GM23338 (cell line): ENCODE measurements around the gene NSD2. TPM values are rescaled to one million over a fixed set of nuclear protein-coding genes. Genes with fewer than 3 reads are reported as not detected.

Source experiments
- ATAC-seq: fragments of 200-7000 bp; cut with Tn5 transposase; 3 replicates; pipeline ENCODE4 v1.9.1; 2020
- DNase-seq: peaks from one replicate; pipeline ENCODE4 v3.0.0-alpha.2; 2015; ENCODE audit warnings: low spot score
- H2AFZ ChIP-seq: fragments of 200-600 bp; sonication (generic); 2 replicates; pipeline ENCODE4 v1.8.0; 2016; ENCODE audit warnings: antibody characterized with exemption, mild to moderate bottlenecking, moderate library complexity
- H3F3A ChIP-seq: fragments of 200-600 bp; sonication (generic); replicated peaks from 2 replicates; pipeline ENCODE4 v1.8.0; 2017; ENCODE audit warnings: antibody characterized with exemption, mixed run types, low read depth
- H3K27ac ChIP-seq: fragments of 200-600 bp; sonication (generic); 2 replicates; pipeline ENCODE4 v1.6.1; 2016; ENCODE audit warnings: low read depth
- H3K27me3 ChIP-seq: fragments of 200-600 bp; sonication (generic); 2 replicates; pipeline ENCODE4 v1.8.0; 2016; ENCODE audit warnings: mild to moderate bottlenecking, mixed run types, moderate library complexity; ENCODE audit not compliant: insufficient read depth
- H3K36me3 ChIP-seq: fragments of 200-600 bp; sonication (generic); 2 replicates; pipeline ENCODE4 v1.8.0; 2016; ENCODE audit warnings: mild to moderate bottlenecking; ENCODE audit not compliant: insufficient read depth
- H3K4me1 ChIP-seq: fragments of 200-600 bp; sonication (generic); 2 replicates; pipeline ENCODE4 v1.8.0; 2016; ENCODE audit warnings: mild to moderate bottlenecking, moderate library complexity; ENCODE audit not compliant: insufficient read depth
- H3K4me2 ChIP-seq: fragments of 200-600 bp; sonication (generic); 2 replicates; pipeline ENCODE4 v1.7.1; 2017; ENCODE audit warnings: mixed run types
- H3K4me3 ChIP-seq: fragments of 200-600 bp; sonication (generic); 2 replicates; pipeline ENCODE4 v1.6.1; 2016; ENCODE audit warnings: mixed run types
- H3K79me2 ChIP-seq: fragments of 200-600 bp; sonication (generic); replicated peaks from 2 replicates; pipeline ENCODE4 v1.8.0; 2017; ENCODE audit warnings: mild to moderate bottlenecking; ENCODE audit not compliant: insufficient read depth
- H3K9me2 ChIP-seq: fragments of 200-600 bp; sonication (generic); 2 replicates; pipeline ENCODE4 v1.8.0; 2017; ENCODE audit not compliant: insufficient read depth
- H4K20me1 ChIP-seq: fragments of 200-600 bp; sonication (generic); replicated peaks from 2 replicates; pipeline ENCODE4 v1.8.0; 2017; ENCODE audit warnings: mild to moderate bottlenecking; ENCODE audit not compliant: insufficient read depth
- H3K27ac Mint-ChIP-seq: 2 replicates; pipeline ENCODE4 v1.8.0; 2020; ENCODE audit warnings: inconsistent platforms, mild to moderate bottlenecking, moderate library complexity, mixed read lengths
- H3K27me3 Mint-ChIP-seq: 3 replicates; pipeline ENCODE4 v1.8.0; 2022; ENCODE audit warnings: low read depth, mild to moderate bottlenecking, moderate library complexity, mixed read lengths, inconsistent platforms; ENCODE audit not compliant: insufficient read depth, poor library complexity
- H3K36me3 Mint-ChIP-seq: 3 replicates; pipeline ENCODE4 v1.8.0; 2021; ENCODE audit warnings: low read depth, mild to moderate bottlenecking, inconsistent platforms, moderate library complexity, mixed read lengths
- H3K4me1 Mint-ChIP-seq: 3 replicates; pipeline ENCODE4 v1.8.0; 2020; ENCODE audit warnings: mild to moderate bottlenecking, inconsistent platforms, mixed read lengths
- H3K4me3 Mint-ChIP-seq: 3 replicates; pipeline ENCODE4 v1.8.0; 2021; ENCODE audit warnings: moderate library complexity, mild to moderate bottlenecking, inconsistent platforms, mixed read lengths
- H3K9me3 Mint-ChIP-seq: 3 replicates; pipeline ENCODE4 v1.8.0; 2020; ENCODE audit warnings: moderate library complexity, mild to moderate bottlenecking, inconsistent platforms, mixed read lengths
- CREB1 ChIP-seq: fragments of 250-450 bp; sonication (Bioruptor Pico); IDR thresholded peaks from 2 replicates; pipeline ENCODE4 v1.5.0; 2020; ENCODE audit warnings: low read depth, mild to moderate bottlenecking, moderate library complexity
- CTCF ChIP-seq, 2 experiments: fragments of 200-600 bp in 1 of 2; sonication (generic) in 1 of 2; conservative IDR thresholded peaks; 2 replicates each; pipeline versions ENCODE4 v1.5.1 to v1.6.1; 2016 to 2017; ENCODE audit warnings: antibody characterized with exemption in 2 of 2, low read depth in 2 of 2, mild to moderate bottlenecking in 2 of 2, moderate library complexity in 1 of 2
- ETS1 ChIP-seq: IDR thresholded peaks from 2 replicates; pipeline ENCODE4 v1.6.1; 2016; ENCODE audit warnings: antibody characterized with exemption
- EZH2 ChIP-seq: fragments of 200-600 bp; sonication (generic); IDR thresholded peaks from one replicate; pipeline ENCODE4 v1.8.0; 2017; ENCODE audit warnings: antibody characterized with exemption, mild to moderate bottlenecking, low read depth; ENCODE audit not compliant: unreplicated experiment
- EZH2phosphoT487 ChIP-seq: fragments of 200-600 bp; sonication (generic); IDR thresholded peaks from one replicate; pipeline ENCODE4 v1.8.1; 2018; ENCODE audit warnings: antibody characterized with exemption; ENCODE audit not compliant: unreplicated experiment
- JUNB ChIP-seq: IDR thresholded peaks from one replicate; pipeline ENCODE4 v1.6.1; 2016; ENCODE audit warnings: antibody characterized with exemption; ENCODE audit not compliant: unreplicated experiment
- NANOG ChIP-seq: IDR thresholded peaks from 2 replicates; pipeline ENCODE4 v1.6.1; 2016; ENCODE audit warnings: antibody characterized with exemption, borderline replicate concordance
- POLR2AphosphoS5 ChIP-seq: IDR thresholded peaks from 2 replicates; pipeline ENCODE4 v1.6.1; 2016; ENCODE audit warnings: antibody characterized with exemption, low read depth
- STAT1 ChIP-seq: IDR thresholded peaks from one replicate; pipeline ENCODE4 v1.6.1; 2016; ENCODE audit warnings: antibody characterized with exemption; ENCODE audit not compliant: unreplicated experiment
- ZNF114 ChIP-seq: fragments of 250-450 bp; sonication (Bioruptor Pico); IDR thresholded peaks from 2 replicates; pipeline ENCODE4 v1.5.0; 2020; ENCODE audit warnings: mild to moderate bottlenecking, moderate library complexity
- ZNF331 ChIP-seq: fragments of 250-450 bp; sonication (Bioruptor Pico); IDR thresholded peaks from 2 replicates; pipeline ENCODE4 v1.5.0; 2020; ENCODE audit warnings: low read depth, mild to moderate bottlenecking, moderate library complexity
- polyA plus RNA-seq: library from polyadenylated mRNA; unstranded; fragments of >200 nt; fragmentation: Nextera tagmentation; extraction: Ambion mirVana; gene quantifications from 2 replicates; pipeline ENCODE4 v1.2.1, GENCODE V29; 2016
- total RNA-seq: library from RNA; depleted of rRNA; stranded (reverse); fragments of >200 nt; shearing (Covaris generic); gene quantifications from 2 replicates; pipeline ENCODE4 v1.2.3, GENCODE V29; 2014
- TF ChIP-seq, protein P1 (sequence below): IDR thresholded peaks from one replicate; pipeline ENCODE4 v1.6.1; 2018; ENCODE audit warnings: antibody characterized with exemption; ENCODE audit not compliant: unreplicated experiment
- TF ChIP-seq, protein P2 (sequence below): fragments of 250-450 bp; sonication (Bioruptor Pico); IDR thresholded peaks from 2 replicates; pipeline ENCODE4 v1.5.0; 2020; ENCODE audit warnings: mild to moderate bottlenecking, moderate library complexity

NSD2 gene
- total and polyA plus RNA-seq, 2 experiments from 2014 or later = 33.5 to 84.4 TPM

- TF ChIP-seq NANOG (no peak), JUNB (no peak), POLR2AphosphoS5 (no peak), ZNF331 (no peak), CTCF (conservative IDR thresholded peaks at IDR 0.05; ENCODE audit: low read depth in 2 of 2) (no peak), STAT1 (no peak), ZNF114 (CRISPR knock-in tag) (no peak), EZH2phosphoT487 (no peak), CREB1 (CRISPR knock-in tag) (no peak), EZH2 (no peak), ETS1 (no peak)
- TF ChIP-seq, protein P1, sequence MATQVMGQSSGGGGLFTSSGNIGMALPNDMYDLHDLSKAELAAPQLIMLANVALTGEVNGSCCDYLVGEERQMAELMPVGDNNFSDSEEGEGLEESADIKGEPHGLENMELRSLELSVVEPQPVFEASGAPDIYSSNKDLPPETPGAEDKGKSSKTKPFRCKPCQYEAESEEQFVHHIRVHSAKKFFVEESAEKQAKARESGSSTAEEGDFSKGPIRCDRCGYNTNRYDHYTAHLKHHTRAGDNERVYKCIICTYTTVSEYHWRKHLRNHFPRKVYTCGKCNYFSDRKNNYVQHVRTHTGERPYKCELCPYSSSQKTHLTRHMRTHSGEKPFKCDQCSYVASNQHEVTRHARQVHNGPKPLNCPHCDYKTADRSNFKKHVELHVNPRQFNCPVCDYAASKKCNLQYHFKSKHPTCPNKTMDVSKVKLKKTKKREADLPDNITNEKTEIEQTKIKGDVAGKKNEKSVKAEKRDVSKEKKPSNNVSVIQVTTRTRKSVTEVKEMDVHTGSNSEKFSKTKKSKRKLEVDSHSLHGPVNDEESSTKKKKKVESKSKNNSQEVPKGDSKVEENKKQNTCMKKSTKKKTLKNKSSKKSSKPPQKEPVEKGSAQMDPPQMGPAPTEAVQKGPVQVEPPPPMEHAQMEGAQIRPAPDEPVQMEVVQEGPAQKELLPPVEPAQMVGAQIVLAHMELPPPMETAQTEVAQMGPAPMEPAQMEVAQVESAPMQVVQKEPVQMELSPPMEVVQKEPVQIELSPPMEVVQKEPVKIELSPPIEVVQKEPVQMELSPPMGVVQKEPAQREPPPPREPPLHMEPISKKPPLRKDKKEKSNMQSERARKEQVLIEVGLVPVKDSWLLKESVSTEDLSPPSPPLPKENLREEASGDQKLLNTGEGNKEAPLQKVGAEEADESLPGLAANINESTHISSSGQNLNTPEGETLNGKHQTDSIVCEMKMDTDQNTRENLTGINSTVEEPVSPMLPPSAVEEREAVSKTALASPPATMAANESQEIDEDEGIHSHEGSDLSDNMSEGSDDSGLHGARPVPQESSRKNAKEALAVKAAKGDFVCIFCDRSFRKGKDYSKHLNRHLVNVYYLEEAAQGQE = no peak
- TF ChIP-seq, protein P2, sequence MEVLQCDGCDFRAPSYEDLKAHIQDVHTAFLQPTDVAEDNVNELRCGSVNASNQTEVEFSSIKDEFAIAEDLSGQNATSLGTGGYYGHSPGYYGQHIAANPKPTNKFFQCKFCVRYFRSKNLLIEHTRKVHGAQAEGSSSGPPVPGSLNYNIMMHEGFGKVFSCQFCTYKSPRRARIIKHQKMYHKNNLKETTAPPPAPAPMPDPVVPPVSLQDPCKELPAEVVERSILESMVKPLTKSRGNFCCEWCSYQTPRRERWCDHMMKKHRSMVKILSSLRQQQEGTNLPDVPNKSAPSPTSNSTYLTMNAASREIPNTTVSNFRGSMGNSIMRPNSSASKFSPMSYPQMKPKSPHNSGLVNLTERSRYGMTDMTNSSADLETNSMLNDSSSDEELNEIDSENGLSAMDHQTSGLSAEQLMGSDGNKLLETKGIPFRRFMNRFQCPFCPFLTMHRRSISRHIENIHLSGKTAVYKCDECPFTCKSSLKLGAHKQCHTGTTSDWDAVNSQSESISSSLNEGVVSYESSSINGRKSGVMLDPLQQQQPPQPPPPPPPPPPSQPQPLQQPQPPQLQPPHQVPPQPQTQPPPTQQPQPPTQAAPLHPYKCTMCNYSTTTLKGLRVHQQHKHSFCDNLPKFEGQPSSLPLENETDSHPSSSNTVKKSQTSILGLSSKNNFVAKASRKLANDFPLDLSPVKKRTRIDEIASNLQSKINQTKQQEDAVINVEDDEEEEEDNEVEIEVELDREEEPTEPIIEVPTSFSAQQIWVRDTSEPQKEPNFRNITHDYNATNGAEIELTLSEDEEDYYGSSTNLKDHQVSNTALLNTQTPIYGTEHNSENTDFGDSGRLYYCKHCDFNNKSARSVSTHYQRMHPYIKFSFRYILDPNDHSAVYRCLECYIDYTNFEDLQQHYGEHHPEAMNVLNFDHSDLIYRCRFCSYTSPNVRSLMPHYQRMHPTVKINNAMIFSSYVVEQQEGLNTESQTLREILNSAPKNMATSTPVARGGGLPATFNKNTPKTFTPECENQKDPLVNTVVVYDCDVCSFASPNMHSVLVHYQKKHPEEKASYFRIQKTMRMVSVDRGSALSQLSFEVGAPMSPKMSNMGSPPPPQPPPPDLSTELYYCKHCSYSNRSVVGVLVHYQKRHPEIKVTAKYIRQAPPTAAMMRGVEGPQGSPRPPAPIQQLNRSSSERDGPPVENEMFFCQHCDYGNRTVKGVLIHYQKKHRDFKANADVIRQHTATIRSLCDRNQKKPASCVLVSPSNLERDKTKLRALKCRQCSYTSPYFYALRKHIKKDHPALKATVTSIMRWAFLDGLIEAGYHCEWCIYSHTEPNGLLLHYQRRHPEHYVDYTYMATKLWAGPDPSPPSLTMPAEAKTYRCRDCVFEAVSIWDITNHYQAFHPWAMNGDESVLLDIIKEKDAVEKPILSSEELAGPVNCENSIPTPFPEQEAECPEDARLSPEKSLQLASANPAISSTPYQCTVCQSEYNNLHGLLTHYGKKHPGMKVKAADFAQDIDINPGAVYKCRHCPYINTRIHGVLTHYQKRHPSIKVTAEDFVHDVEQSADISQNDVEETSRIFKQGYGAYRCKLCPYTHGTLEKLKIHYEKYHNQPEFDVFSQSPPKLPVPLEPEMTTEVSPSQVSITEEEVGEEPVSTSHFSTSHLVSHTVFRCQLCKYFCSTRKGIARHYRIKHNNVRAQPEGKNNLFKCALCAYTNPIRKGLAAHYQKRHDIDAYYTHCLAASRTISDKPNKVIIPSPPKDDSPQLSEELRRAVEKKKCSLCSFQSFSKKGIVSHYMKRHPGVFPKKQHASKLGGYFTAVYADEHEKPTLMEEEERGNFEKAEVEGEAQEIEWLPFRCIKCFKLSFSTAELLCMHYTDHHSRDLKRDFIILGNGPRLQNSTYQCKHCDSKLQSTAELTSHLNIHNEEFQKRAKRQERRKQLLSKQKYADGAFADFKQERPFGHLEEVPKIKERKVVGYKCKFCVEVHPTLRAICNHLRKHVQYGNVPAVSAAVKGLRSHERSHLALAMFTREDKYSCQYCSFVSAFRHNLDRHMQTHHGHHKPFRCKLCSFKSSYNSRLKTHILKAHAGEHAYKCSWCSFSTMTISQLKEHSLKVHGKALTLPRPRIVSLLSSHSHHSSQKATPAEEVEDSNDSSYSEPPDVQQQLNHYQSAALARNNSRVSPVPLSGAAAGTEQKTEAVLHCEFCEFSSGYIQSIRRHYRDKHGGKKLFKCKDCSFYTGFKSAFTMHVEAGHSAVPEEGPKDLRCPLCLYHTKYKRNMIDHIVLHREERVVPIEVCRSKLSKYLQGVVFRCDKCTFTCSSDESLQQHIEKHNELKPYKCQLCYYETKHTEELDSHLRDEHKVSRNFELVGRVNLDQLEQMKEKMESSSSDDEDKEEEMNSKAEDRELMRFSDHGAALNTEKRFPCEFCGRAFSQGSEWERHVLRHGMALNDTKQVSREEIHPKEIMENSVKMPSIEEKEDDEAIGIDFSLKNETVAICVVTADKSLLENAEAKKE = no peak
- no peaks in the 10 kb centered on the region for H3K27me3 ChIP-seq
Observed at GRCh38 chr4:1953335-1953734, 82.1 kb downstream of the NSD2 start.

More at GRCh38 chr4:1953335-1953734, 82.1 kb downstream of the NSD2 start:
- H3K9me2 ChIP-seq = no peaks in the 10 kb centered on the region
- no peaks in the 10 kb centered on the region for H3K4me1 ChIP-seq
- H3F3A ChIP-seq = no peaks in the 10 kb centered on the region
- Mint-ChIP-seq H3K27ac (no peak overlapping the region), H3K4me3 (no peak overlapping the region), H3K9me3 (no peaks in the 10 kb centered on the region), H3K27me3 (peaks cover 2% of the 10 kb centered on the region), H3K4me1 (no peaks in the 10 kb centered on the region), H3K36me3 (peaks cover 44% of the 10 kb centered on the region)
- DNase-seq (no peak), ATAC-seq (no peak)
- H3K27ac ChIP-seq = no peak overlapping the region
- H3K4me2 ChIP-seq = no peak overlapping the region
- peaks cover 23% of the 10 kb centered on the region for H4K20me1 ChIP-seq
- no peak overlapping the region for H2AFZ ChIP-seq
- peaks cover 7% of the 10 kb centered on the region; the same call in 1 of the 2 replicates for H3K36me3 ChIP-seq
- H3K4me3 ChIP-seq = no peak overlapping the region
- H3K79me2 ChIP-seq = no peaks in the 10 kb centered on the region
